NOMO-1 treated with DMSO at 0.1 percent for 48 hours (cell line): ENCODE data around the gene EPHB3.

Source experiments
- DNase-seq: peaks from one replicate; lab custom pipeline; 2025; ENCODE audit not compliant: unreplicated experiment; lab: John Stamatoyannopoulos, UW

EPHB3 gene

DNA sequence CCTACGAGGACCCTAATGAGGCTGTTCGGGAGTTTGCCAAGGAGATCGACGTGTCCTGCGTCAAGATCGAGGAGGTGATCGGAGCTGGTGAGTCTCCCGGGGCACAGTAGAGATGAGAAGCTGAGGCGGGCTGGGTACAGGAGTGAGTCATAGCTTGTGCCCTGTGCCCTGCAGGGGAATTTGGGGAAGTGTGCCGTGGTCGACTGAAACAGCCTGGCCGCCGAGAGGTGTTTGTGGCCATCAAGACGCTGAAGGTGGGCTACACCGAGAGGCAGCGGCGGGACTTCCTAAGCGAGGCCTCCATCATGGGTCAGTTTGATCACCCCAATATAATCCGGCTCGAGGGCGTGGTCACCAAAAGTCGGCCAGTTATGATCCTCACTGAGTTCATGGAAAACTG, 17.9 kb downstream of the EPHB3 start:
- peak; percentile 84 for DNase-seq

DNA sequence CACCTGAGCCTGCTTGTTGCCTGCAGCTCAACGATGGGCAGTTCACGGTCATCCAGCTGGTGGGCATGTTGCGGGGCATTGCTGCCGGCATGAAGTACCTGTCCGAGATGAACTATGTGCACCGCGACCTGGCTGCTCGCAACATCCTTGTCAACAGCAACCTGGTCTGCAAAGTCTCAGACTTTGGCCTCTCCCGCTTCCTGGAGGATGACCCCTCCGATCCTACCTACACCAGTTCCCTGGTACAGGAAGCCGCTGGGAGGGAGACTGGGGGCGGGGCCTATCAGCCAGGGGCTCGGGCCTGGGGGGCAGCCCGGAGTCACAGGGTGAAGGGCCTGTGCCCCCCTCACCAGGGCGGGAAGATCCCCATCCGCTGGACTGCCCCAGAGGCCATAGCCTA, 18.8 kb downstream of the EPHB3 start:
- DNase-seq: no peak

DNA sequence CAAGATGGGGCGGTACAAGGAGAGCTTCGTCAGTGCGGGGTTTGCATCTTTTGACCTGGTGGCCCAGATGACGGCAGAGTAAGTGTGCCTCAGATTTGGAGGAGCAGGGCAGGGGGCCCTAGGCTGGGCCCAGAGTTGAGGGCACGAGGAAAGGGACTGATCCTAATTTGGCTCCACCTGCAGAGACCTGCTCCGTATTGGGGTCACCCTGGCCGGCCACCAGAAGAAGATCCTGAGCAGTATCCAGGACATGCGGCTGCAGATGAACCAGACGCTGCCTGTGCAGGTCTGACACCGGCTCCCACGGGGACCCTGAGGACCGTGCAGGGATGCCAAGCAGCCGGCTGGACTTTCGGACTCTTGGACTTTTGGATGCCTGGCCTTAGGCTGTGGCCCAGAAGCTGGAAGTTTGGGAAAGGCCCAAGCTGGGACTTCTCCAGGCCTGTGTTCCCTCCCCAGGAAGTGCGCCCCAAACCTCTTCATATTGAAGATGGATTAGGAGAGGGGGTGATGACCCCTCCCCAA, 19.8 kb downstream of the EPHB3 start:
- DNase-seq: no peak

DNA sequence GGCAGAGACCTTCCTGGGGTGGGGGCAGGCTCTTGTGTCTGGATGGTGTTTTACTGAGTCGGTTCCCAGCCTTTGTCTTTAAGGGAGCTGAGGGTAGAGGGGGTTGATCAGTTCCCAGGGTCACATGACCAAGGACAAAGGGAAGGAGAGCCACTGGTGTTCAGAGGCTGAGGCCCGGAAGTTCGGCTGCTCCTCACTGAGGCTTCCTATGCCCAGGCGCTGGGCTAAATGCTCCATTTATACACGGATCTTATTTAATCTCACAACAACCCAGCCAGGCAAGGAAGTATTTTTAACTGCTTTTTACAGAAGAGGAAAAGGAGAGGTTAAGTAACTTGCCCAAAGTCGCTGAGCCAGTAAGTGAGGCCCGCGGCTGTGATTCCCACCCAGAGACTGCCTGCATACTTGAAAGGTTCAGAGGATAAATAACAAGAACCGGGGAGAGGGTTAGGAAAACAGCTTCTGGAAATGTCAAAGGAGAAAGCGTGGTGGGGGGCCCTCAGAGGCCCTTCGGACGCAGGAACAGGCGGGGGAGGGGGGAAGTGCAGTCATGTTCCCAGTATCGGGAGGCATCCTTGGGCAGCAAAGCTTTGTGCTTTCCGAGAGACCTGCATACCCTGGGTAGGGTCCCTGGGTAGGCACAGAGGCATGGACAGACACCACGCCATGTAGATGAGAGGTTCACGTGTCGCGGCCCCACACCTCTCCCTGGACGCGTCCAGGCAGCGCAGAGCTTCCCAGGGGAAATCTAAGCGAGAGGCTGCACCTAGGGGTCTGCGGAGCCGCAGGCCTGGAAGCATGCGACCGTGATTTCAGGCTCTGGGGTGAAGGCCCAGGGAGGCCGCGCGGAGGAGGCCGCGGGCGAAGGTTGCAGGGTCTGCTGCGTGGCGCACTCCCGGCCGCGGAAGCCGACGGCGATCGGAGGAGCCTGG, 21.3 kb downstream of the EPHB3 start:
- DNase-seq: peak; percentile 34

DNA sequence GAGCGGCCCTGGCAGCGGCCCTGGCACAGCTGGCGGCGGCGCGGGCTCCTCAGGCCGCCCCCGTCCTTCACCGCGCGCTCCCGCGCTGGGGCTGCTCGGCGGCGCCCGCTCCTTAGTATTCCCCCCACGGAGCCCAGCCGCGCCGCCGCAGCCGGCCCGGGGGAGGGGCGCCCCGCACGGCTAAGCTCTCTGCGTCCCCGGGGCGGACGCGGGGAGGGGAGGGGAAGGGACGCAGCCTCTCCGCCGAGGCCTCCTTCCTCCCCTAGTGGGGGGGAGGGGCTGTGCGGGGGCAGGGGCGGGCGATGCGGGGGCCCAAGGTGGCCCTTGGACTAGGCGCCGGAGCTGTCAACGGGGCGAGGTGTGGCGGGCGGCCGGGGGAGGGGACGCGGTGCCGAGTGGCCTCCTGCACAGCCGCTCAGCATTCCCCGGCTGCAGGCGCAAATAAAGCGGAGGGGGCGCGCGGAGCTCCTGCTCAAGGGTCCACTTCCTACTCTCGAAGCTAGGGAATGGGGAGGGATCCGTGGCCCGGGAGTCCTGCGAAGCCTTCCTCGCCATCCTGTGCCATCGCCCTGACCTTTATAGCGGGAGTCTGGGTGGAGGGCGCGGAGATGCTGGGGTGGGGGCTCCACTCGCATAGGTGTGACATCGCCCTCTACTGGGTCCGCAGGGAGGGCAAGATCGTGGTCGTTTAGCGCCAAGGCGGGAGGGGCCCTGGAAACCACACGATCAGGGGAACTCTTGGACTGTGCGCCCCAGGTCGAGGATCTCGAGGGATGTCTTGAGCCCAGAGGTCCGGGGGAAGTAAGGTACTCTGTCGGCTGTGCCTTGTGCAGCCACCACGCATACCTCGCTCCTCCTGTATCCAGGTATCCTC, 22.2 kb downstream of the EPHB3 start:
- no peak for DNase-seq

DNA sequence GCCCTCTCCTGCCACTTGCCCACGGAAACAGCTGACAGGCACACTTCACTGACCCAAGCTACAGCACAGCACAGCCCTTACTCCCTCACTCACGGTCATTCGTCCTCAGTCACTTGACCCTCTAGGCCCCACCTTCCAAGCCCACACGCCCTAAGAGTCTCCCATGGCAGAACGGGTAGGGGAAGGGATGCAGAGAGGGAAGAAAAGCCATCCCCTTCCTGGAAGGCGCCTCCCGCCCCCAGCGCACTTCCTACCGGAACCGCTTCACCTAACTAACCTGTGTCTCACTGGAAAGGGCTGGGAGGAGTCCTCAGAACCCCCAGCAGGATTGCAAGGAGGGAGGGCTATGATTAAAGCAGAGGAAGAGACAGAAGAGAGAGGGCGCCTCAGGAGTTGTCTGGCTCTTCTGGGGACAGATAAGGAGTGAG, 22.9 kb downstream of the EPHB3 start:
- no peak for DNase-seq

DNA sequence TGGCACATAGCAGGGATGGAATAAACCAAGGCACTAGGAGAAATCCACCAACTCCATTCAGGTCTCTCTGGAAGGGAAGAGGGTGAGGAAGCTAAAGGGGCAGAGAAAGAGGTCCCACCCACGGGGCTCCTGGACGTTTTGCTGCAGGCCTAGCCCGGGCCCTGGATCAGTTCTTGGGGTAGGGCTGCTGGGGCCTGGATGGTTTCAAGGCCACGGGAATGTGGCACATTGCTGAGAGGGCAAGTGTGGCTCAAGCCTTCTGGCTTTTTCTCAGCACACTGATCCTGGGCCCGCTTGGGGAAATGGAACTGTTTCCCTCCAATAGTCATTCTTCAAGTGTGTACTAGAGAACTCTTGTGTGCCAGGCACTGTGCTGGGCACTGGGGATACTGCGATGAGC, 24.0 kb downstream of the EPHB3 start:
- DNase-seq: no peak

DNA sequence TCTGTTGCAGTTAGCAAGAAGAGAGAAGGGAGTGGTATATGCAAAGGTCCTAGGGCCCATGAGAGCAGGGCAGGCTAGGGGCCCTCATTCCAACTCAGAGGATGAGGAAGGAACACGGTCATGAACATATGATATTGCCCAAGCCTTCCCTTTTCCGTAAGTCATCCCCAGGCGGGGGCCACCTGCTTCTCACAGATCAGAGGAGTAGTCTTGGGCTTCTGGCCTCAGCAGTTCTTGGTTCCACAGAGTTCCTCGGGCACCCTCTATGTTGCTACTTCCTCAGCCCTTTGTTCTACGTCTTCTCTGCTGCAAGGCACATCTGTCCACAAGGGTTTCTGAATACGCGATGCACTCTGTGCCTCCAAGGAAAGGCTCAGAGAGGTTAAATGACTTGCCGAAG, 25.3 kb downstream of the EPHB3 start:
- peak; percentile 69 for DNase-seq

DNA sequence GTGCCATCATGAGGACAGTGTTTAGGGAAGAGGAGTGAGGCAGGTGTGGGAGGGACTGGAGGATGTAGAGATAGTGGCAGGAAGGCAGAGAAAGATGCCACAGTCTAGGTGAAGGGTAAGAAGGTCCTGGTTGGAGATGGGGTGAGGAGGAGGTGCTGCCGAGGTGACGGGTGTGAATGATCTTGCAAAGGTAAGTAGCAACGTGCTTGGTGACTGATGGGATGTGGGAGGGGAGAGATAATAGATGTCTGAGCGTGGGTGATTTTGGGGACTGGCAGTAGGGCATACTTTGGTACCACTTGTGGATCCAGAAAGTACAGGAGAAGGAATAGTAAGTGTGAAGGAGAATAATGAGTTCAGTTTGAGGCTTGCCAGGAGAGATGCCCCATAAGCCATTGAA, 27.2 kb downstream of the EPHB3 start:
- DNase-seq: no peak

DNA sequence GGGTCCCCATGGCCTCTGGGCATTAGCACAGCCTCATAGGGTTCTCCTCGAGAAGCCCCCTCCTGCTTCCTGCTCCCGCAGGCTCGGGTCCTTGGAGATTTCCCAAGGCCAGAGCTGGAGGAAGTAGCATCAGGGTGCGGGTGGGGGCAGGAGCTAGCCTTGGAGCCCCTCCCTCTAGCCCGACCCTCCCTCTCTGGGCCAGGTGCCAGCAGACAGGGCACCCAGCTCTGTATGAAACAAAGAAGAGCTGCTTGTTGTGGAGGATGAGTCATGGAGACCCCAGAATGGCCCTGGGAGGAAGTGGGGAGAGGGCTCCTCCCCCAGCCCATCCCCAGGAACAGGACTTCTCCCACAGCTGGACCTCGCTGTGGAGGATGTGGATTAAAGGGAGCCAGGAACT, 29.2 kb downstream of the EPHB3 start:
- no peak for DNase-seq

DNA sequence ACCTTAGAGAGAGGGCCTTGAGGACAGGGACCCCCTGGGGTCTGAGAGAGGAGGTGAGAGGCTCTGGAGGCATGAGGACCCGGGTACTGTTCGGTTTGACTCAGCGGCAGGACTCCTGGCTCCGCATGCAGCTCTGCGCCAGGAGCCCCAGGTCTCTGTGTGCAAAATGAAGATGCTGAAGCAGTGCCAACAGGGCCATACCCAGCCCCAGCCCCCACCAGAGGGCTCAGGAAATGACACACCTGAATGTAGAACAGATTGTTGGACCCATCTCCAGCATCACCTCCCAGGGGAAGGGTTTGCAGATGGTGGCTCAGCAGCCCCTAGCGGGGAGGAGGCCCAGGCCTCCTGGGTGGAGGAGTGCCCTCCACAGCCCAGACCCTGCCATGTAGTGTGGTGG, 30.2 kb downstream of the EPHB3 start:
- DNase-seq: no peak

DNA sequence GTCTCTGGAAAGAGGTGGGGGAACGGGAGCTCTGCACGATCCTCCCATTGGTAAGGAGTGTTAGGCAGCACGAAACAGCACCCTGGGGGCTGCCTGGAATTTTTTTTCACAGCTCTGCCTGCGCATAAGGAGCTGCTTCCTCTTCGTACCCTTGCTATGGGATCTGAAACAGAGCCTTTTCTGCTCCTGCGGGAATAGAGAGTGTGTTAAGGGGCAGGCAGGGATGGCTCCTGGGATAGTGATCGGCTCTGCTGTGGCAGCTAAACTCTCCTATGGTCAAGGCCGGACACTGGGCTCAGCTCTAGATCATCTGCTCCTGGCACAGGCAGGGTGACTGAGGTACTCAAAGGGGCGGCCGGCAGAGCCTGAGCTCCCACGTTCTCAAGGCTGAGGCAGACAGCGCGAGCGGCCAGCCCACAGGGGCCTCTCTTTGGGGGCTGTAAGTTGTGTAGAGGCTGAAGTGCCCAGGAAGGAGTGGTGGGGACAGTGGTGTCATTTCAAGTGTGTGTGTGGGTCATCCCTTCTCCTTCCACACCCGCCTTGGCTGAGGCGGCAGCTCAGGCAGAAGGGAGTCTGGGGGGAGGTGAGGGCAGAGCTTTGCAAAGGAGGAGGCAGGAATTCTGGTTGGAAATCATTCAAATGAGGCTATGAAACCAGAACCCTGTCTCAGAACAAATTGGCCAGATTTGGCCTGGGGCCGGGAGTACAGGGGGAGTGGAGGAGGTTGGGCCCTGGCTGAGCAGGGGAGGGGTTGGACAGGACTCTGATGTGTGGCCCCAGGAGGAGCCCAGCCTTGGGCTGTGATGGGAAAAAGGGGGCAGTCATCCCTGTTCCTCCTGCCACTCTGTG, 31.0 kb downstream of the EPHB3 start:
- no peak for DNase-seq

DNA sequence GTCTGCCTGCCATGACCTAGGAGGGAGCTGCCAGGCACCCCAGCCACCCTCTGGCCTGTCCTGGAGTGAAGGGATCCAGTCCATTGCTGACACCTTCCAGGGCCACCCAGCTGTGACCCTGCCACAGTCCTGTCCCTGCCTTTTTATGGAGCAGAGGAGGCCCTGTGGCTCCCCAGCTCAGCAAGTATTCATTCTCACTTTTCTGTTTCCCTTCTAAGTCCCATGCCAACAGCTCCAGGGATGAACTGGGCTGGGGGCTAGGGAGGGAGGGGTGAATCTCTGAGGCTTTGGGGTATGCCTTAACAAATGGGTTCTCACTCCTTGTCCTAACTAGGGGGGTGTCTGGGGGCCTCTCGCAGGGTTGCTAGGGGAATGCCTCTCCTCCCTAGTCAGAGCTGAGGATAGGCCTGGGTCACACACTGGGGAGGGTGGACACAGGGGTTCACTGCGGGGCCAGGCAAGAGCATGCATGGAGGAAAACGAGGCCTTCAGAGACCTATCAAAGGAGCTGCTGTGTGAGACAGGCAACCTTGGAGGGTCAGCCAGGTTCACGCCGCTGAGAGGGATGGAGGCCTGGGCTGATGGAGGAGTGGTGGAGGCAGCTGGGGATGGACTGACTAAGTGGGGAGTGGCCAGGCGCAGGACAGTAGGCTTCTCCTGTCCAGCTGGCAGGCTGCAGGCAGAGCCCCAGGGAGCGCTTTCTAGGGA, 31.8 kb downstream of the EPHB3 start:
- DNase-seq: no peak

DNA sequence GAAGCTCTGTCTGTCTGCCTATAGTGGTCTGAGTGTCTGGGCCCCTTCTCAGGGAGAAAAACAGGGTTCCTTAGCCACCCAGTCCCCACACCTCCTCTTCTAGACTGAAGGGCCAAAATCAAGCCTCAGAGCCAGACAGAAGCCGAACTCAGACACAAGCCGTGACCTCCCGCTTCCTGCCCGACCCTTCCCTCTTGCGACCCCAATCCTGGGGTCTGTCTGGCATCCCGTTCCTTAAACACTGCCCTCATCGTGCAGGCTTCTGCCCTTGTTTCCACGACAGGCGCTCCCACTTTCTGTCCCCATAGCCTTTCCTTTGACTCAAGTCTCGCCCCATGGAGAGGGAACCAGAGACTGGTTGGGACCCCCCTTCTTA, 32.3 kb downstream of the EPHB3 start:
- no peak for DNase-seq

DNA sequence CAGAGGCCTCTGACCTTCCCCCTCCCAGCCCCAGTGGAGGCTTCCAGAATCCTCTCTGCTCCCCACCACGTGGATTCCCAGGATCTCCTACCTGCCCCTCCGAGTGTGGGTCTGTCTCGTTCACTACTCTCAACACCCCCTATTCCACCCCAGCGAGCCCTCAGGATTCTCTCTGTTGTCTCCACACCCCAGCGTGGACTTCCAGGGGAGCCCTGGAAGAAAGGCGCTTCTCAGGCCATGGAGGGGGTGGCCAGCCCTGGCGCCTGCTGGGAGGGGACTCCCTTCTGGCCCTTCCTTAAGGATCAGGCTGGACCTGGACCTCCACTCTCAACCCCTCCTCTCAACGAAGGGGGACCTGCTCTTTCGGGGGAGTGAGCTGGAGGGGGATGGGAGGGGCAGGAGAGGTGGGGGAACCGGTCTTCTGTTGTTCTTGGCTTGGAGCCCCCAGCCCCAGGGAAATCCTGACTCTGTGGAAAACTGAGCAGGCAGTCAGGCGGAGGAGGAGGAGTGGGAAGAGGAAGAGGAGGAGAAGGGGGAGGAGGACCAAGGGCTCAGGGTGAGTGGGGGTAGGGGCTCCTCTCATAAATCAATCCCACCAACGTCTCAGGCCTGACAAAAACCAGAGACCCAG, 32.9 kb downstream of the EPHB3 start:
- DNase-seq: no peak

DNA sequence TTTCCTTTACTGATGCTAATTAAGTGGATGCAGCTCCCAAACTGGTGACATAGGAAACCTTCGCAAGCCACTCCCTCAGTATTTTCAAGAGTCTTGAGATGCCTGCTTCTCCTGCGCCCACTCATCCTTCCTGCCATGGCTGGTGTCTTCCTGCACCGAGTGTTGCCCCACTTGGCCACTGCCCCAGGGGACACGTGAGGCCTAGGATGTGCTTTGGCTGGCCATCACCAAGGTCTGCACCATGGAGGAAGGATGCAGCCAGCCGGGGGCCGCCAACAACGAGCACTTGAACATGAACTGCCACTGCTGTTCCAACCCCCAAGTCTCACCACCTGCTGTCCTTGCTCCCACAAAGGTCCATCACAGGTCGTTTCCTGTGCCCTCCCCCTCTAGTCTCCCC, 34.1 kb downstream of the EPHB3 start:
- no peak for DNase-seq

DNA sequence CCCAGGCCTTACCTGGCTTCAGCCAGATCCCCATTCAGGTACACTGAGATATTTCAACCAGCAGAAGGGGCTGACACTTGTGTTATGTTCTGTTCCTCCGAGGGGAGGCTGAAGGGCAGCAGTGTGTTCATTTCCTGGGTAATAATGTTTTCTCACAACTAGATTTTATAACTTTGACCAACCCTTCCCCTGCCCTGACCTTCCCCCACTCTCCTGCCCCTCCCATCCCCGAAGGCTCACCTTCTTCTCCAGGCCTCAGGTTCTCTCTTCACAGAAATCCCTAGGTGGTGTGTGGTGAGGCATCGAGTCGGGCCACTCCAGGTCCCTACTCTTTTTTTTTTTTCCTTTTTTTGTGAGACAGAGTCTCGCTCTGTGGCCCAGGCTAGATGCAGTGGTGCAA, 34.6 kb downstream of the EPHB3 start:
- no peak for DNase-seq

DNA sequence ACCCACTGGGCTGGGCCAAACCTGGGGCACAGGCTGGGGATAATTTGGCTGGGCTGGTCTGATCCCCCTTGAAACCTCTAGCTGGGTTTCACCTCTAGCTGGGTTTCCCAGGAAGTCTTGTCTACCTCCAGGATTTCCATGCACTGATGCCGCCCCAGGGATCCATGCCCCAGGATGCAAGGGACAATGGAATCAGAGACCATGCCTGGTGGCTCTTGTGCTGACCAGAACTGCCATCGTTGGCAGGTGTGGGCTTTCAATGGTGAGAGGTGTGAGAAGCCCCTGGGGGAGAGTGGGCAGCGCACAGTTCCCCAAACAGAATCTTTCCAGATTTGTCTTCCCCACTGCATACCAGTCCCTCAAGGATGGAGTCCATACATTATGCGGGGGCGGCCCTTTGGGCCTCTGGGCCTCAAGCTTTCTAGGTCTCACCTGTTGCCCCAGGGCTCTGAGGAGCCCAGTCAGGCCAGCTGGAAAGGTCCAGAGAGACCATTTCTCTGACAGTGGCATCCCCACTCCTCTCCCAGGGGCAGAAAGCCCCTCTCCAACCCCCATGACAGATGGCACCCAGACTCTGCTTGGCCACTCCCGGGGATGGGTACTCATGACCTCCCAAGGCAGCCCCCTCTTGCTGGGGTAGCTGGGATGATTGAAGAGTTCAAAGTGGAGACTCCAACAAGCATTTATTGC, 35.4 kb downstream of the EPHB3 start:
- DNase-seq: no peak

DNA sequence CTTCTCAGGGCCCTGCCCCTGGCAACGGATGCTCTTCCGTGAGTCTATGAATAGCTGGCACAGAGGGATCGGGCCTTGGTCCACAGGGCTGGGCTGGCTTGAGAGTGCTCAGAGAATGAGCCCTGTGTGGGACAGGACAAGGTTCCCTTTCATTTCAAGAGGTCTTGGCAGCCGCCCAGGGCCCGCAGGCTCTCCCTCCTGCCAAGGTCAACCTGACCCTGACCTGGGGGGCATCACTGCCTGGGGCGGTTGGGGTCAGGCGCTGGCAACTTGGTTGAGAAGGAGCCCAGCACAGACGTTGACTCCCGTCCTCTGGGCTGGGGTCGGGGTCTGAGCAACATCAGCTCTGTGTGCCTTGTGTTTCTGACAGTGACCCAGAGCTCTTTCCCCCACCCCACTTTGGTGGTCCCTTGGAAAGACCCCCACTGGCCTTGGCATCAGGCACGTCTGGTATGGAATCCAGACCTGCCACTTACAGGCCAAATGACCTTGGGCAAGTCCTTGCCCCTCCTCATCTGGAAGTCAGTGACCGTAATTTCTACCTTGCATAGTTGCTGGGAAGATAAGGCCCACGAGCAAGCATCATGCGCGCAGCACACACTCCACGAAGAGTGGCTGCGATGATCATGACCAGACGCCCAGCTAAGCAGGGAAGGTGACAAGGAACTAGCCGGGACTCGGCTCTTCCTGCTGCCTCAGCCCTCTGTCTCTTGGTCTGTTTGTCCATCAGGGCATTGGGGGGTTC, 36.4 kb downstream of the EPHB3 start:
- DNase-seq: no peak
